Pons (tissue), 1 donor: Measurements from ENCODE around the gene TMEM243.
"Not testable (repeated sequence)": the region's sequence is repeated elsewhere in the genome, so short reads cannot be mapped to it uniquely, and the experiment has no call there.

Experiments
- DNase-seq: peaks from one replicate; pipeline ENCODE4 v3.0.0-alpha.2; 2016; ENCODE audit warnings: low spot score

Gene TMEM243, protein sequence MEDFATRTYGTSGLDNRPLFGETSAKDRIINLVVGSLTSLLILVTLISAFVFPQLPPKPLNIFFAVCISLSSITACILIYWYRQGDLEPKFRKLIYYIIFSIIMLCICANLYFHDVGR

DNA sequence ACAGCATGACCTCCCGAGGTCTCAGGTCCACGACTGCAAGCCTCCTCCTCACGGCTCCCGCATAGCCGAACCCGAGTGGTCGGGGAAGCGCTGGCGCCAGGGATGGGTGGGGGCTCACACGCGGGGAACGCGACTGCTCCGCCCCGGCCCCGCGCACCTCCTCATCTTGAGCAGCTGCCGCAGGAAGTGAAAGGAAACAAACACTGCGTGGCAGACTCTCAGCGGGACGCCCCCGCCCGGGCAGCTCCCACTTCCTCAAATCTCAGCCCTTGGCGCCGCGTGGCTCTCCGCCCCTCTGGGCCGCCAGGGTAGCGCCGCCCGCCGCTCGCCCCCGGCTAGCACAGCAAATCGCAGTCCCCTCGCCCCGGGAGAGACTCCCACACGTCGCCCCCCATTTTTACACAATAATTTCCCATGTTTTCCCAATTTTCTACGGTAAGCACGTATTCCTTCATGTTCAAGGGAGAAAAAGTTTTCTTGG, at the start of gene TMEM243:
TSS of gene TMEM243 (minus strand) at position 188 of the 481 bp plus-strand sequence. CDS start 229 bp downstream, outside the sequence.
- peak; percentile 63 for DNase-seq

- no peak for DNase-seq
These were observed 47.8 kb upstream of the TMEM243 start for GRCh38 chr7:87267239-87267900.

GRCh38 chr7:87263537-87263936, 44.0 kb upstream of the TMEM243 start:
- DNase-seq = no peak

DNA sequence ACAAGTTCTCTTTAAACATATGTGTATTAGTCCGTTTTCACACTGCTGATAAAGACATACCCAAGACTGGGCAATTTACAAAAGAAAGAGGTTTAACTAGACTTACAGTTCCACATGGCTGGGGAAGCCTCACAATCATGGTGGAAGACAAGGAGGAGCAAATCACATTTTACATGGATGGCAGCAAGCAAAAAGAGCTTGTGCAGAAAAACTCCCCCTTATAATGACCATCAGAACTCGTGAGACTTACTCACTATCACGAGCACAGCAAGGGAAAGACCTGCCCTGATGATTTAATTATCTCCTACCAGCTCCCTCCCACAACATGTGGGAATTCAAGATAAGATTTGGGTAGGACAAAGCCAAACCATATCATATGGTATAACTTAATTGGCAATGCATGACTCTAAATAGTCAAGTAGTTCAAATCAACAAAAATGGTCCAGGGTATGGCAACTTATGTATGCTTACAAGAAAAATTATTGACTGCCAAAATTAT, 34.1 kb upstream of the TMEM243 start:
- no peak for DNase-seq

DNA sequence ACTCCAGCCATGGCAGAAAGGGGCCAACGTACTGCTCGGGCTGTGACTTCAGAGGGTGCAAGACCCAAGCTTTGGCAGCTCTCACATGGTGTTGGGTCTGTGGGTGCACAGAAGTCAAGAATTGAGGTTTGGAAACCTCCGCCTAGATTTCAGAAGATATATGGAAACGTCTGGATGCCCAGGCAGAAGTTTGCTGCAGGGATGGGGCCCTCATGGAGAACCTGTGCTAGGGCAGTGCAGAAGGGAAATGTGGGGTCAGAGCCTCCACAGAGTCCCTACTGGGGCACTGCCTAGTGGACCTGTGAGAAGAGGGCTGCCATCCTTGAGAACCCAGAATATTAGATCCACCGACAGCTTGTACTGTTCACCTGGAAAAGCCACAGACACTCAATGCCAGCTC, 26.1 kb upstream of the TMEM243 start:
- not testable (repeated sequence) for DNase-seq

- DNase-seq = not testable (repeated sequence)
These were observed 19.0 kb upstream of the TMEM243 start for GRCh38 chr7:87238464-87239051.

- DNase-seq = no peak
These were observed 15.4 kb upstream of the TMEM243 start for GRCh38 chr7:87234949-87235348.

DNA sequence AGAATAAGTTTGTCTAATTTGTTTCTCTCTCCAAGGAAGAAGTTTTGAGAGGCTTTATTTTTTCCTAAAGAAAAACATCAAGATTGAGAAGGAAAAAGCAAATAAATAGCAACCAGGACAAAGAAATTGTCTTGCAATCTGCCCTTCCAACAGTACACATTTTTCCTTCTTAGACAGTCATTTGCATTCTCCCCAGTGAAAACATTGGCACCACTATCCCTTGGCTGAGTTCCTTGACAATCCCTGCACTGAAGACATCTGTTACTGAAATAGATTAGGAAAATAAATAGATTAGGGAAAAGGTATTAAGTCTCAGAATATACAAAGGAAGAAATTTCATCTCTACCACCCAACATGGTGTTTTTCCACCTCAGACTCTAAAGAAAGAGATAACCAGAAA, 12.2 kb upstream of the TMEM243 start:
- DNase-seq = peak; percentile 69

GRCh38 chr7:87231258-87231657, 11.7 kb upstream of the TMEM243 start:
- peak; percentile 56 for DNase-seq

DNA sequence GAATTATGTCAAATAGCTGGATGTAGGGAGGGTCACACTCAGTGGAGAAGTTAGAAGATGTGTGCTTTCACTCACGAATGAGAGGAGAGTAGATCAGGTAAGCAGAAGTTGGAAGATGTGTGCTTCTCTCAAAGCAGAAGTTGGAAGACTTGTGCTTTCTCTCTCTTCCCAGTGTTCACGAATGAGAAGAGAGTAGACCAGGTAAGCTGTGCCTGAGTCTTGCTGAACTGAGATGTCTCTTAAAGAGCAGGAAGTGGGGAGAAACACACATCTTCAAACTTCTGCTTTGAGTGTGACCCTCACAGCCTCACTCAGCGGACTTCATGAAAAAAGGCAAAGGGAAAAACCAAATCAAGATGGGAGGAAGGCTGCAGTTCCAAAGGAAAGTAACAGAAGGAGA, 7.0 kb upstream of the TMEM243 start:
- no peak for DNase-seq

GRCh38 chr7:87225696-87226095, 6.2 kb upstream of the TMEM243 start:
- no peak for DNase-seq

DNA sequence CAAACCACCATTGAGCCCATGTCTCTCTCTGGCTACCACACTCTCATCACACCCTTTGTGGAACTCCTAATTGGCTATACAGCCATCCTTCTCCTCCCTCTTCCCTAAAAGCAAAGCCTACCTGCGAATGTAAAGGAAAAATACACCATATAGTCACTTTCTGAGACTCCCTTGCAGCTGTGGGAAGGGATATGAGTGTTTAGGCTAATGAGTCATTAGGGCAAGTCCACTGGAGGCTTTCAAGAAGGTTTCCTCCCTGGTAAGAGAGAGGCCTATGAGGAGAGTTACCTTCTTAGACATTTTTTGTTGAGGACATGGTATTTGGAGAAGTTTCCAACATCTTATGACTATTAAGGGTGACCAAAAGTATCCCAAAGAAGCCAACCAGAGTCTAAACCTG, 4.1 kb upstream of the TMEM243 start:
- DNase-seq = no peak

- DNase-seq = peak; percentile 62
These were observed 1.2 kb upstream of the TMEM243 start for GRCh38 chr7:87220734-87221215.

DNA sequence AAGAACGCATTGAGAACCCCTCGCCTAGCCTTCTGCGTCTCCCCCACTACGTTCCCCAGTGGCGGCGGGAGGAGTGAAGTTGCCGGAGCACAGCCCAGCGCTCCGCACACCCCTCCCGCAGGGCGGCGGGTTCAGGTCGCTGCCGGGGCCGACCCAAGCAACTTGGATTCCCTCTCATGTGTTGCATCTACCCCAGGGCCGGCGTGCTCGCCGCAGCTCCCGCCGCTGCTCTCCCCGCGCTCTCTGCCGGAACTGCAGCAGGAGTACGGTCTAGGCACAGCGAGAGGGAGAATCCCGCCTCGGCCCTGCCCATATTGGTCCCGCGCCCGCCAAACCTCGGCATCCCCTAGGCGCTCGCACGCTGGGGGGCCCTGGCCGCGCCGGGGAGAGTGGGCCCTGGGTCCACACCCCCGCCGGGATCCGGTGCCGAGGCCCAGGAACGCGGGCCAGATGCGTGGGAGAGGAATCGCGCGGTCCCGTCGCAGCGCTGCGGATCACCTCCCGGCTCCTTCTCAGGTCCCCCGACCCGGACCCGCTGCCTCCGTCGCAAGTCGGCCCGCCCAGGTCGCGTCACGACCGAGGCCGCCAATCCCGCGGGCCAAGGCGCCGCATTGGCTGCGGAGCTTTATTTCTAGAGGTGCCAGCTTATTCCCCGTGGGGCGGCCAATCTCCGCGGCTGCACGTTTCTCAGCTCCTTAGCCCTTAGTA, 648 bp upstream of the TMEM243 start:
- DNase-seq = peak; percentile 70

- peak; percentile 65 for DNase-seq
These were observed 562 bp downstream of the TMEM243 start for GRCh38 chr7:87218796-87219544.

- no peak for DNase-seq
These were observed 1.4 kb downstream of the TMEM243 start for GRCh38 chr7:87217983-87218653.

GRCh38 chr7:87216701-87217508, 2.6 kb downstream of the TMEM243 start:
- DNase-seq = peak; percentile 54

DNA sequence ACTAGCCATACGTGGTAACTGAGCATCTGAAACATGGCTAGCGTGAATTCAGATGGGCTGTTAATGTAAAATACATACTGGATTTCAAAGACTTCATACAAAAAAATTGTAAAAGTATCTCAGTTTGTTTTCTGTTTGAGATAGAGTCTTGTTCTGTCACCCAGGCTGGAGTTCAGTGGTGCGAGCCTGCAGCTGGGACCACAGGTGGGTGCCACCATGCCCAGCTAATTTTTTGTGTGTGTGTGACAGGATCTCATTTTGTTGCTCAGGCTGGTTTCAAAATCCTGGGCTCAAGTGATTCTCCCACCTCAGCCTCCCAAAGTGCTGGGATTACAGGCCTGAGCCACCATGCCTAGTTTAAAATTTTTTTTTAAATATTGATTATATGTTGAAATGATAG, 4.5 kb downstream of the TMEM243 start:
- no peak for DNase-seq

GRCh38 chr7:87213811-87214210, 5.7 kb downstream of the TMEM243 start:
- no peak for DNase-seq

DNA sequence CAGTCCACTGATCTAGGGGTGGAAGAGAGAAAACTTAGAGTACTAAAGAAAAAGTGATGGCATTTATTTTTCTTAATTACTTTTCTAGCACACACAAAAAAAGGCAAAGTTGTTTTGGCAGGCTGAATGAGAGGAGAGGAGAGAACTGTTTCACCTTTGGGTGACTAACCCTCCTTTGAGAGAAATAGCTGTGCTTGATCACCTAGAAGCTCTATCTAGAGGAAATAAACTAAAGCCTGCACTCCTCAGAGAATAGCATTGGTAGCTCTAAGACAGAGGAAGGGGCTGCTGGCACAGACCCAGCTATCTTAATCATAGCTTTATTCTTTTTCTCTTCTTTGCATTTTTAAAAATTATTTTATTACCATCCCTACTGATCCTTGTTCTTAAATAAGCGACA, 6.3 kb downstream of the TMEM243 start:
- DNase-seq = no peak
